ENCODE data around the gene SRP72.

SRP72 gene

DNA sequence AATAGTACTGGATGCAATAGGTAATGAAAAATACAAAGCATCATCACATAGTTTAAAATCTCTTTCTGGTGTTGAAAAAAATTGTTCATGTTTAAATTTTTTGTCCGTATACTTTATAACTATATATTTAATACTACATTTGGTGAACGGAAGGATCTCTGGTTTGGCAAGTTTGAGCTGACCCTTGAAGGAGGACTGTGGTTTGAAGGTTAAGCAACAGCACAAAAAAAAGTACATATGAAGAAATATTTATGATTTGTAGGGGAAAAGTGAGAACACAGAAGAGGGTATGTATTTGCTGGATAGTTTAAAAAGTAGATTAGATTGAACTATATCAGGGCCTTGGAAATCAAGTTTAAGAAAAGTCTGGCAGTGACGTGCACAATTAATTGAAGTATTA lies 13.3 kb downstream of the SRP72 start:
- DNase-seq (ENCODE audit: low spot score) = no peak
- TF ChIP-seq CTCF (IDR thresholded peaks at IDR 0.05) = no peak
- H3K4me3 ChIP-seq = no peak overlapping the region

DNA sequence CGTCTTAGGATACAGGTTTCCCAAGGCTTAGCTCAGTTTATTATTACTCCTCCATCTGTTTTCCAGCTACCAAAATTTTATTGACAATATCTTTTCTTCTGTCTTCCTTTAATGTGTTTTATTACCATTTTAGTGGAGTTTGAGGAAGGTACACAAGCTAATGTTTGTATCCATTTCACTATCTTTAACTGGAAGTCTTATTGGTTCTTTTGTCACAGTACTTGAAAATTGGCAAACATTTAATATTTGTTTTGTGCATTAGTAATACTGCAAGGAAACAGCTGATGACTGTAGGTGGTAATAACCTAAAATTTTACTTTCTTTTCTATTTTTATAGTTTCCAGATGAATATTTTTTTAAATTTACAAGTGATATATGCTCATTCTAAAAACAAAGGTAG lies 28.8 kb downstream of the SRP72 start:
- TF ChIP-seq CTCF (IDR thresholded peaks at IDR 0.05) = no peak
- Histone ChIP-seq H3K4me3 (no peak overlapping the region), H3K27ac (no peak overlapping the region)
- no peak for DNase-seq (ENCODE audit: low spot score)

More for the DNA sequence above, 13.3 kb downstream of the SRP72 start:
- no peak overlapping the region for H3K27ac ChIP-seq

- peak within 1 kb of the TSS; percentile 84 for H3K4me3 ChIP-seq
- TF ChIP-seq CTCF (IDR thresholded peaks at IDR 0.05) = no peak
- peak within 1 kb of the TSS; percentile 36 to 66 for H3K27ac ChIP-seq
- DNase-seq (ENCODE audit: low spot score) = peak; percentile 77
Observed at GRCh38 chr4:56505269-56506130, 38.1 kb downstream of the SRP72 start, which contains the start of gene ARL9. Gene ARL9 (plus strand): TSS chr4:56505791. CDS start chr4:56505863, 72 bp downstream.

DNA sequence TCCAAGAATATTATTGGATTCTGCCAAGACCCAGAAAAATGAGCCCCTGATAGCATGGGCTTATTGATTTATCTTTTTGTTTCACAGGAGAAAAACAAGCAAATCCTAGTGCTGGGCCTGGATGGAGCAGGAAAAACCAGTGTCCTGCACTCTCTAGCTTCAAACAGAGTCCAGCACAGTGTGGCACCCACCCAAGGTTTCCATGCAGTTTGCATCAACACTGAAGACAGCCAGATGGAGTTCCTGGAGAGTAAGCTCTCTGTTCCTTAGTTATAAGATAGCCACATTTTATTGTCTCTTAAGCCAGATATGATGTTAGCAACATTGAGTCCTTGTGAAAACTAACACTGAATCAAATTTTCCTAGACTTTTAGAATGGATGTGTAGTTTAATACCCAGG lies 43.7 kb downstream of the SRP72 start:
- no peak overlapping the region for H3K27ac ChIP-seq
- TF ChIP-seq CTCF (IDR thresholded peaks at IDR 0.05) = no peak
- no peak overlapping the region for H3K4me3 ChIP-seq
- no peak for DNase-seq (ENCODE audit: low spot score)

DNA sequence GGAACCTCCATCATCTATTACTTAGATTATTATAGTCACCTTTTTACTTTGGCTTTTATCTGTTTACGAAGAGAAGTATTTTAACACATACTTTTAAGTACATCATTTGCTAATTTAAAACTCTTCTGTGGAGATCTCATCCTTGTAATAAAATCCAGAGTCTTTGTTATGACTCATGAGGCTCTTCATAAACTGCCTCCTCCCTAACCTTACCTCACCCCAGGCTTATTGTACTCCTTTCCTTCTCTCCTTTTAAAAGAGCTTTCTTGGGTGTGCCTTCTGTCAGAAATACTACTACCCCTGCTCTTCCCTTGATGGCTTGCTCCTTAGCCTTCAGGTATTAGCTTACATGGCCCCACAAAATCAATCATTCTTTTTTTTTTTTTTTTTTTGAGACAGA lies 44.7 kb downstream of the SRP72 start:
- no peak overlapping the region for H3K4me3 ChIP-seq
- TF ChIP-seq CTCF (IDR thresholded peaks at IDR 0.05) = no peak
- no peak for DNase-seq (ENCODE audit: low spot score)
- no peak overlapping the region for H3K27ac ChIP-seq

GRCh38 chr4:56513517-56513916 lies 46.1 kb downstream of the SRP72 start:
- DNase-seq (ENCODE audit: low spot score) = no peak

More at GRCh38 chr4:56513517-56513916, 46.1 kb downstream of the SRP72 start:
- Histone ChIP-seq H3K4me3 (no peak overlapping the region), H3K27ac (no peak overlapping the region)
- no peak for TF ChIP-seq CTCF (IDR thresholded peaks at IDR 0.05)

Measured in coronary artery (tissue), 2 donors.